ENCODE data around the gene C19orf47.

C19orf47 gene

DNA sequence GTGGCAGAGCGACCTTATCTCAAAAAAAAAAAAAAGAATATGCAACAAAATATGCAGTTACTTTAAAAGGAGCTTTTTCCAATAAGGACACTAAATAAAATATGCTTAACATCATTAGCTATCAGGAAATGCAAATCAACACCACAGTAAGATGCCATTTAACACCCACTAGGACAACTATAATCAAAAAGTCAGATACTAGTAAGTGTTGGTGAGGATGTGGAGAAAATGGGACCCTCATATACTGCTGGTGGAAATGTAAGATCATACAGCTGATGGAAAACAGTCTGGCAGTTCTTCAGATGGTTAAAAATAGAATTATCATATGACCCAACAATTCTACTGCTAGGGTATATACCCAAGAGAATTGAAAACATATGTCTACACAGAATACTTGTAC lies 38.5 kb downstream of the C19orf47 start:
- Histone ChIP-seq H3K36me3 (ENCODE audit: control insufficient read depth, insufficient read depth, low read length, severe bottlenecking) (no peaks in the 10 kb centered on the region), H3K9ac (ENCODE audit: low read length) (no peak overlapping the region), H3K4me3 (ENCODE audit: low read length) (no peak overlapping the region), H3K9me3 (ENCODE audit: control insufficient read depth, low read length) (no peaks in the 10 kb centered on the region), H3K4me1 (ENCODE audit: control insufficient read depth, insufficient read depth, low read length) (peaks cover 1% of the 10 kb centered on the region), H3K27me3 (replicated peaks; ENCODE audit: control insufficient read depth, insufficient read depth, low read length) (no peaks in the 10 kb centered on the region)
- DNase-seq (ENCODE audit: low read depth) = no peak

DNA sequence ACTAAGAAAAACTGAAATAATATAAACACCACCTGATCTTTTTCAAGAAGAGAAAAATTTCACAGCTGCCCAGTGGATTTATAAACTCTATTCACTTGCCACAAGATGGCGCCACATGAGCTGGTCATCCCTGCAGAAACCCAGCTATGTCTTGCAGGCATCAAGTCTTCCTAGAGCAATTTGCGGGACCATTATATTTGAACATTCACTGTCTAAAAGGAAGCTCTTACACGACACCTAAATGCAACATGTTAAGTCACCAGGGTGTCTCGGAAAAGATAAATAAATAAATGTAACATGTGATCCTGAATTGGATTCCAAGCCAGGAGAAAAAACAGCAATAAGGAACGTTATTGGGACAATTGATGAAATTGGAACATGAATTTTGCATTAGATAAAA lies 42.8 kb downstream of the C19orf47 start:
- H3K9ac ChIP-seq (ENCODE audit: low read length) = no peak overlapping the region
- H3K36me3 ChIP-seq (ENCODE audit: control insufficient read depth, insufficient read depth, low read length, severe bottlenecking) = no peaks in the 10 kb centered on the region
- no peaks in the 10 kb centered on the region for H3K9me3 ChIP-seq (ENCODE audit: control insufficient read depth, low read length)
- DNase-seq (ENCODE audit: low read depth) = peak; percentile 95
- H3K4me3 ChIP-seq (ENCODE audit: low read length) = no peak overlapping the region
- peaks cover 9% of the 10 kb centered on the region for H3K4me1 ChIP-seq (ENCODE audit: control insufficient read depth, insufficient read depth, low read length)
- no peaks in the 10 kb centered on the region for H3K27me3 ChIP-seq (replicated peaks; ENCODE audit: control insufficient read depth, insufficient read depth, low read length)

DNA sequence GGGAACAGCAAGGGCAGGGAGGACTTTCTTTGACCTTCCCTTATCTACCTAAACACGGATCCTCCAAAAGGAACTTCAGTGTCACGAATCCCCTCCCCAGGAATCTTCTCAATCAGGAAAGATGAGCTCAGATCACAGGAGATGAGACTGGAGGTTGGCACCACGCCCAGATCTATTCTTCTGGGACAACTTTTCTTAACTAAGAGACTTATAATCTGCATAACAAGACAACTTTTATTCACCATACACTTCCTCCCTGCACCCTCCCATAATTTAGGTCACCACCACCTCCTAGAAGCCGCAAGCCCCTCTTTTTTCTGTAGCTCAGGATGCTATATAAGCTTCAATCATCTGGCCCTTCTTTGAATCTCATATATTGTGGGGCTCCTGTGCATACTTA lies 43.9 kb downstream of the C19orf47 start:
- Histone ChIP-seq H3K4me1 (ENCODE audit: control insufficient read depth, insufficient read depth, low read length) (peaks cover 9% of the 10 kb centered on the region), H3K36me3 (ENCODE audit: control insufficient read depth, insufficient read depth, low read length, severe bottlenecking) (no peaks in the 10 kb centered on the region), H3K27me3 (replicated peaks; ENCODE audit: control insufficient read depth, insufficient read depth, low read length) (no peaks in the 10 kb centered on the region), H3K9ac (ENCODE audit: low read length) (no peak overlapping the region), H3K4me3 (ENCODE audit: low read length) (no peak overlapping the region), H3K9me3 (ENCODE audit: control insufficient read depth, low read length) (no peaks in the 10 kb centered on the region)
- no peak for DNase-seq (ENCODE audit: low read depth)

DNA sequence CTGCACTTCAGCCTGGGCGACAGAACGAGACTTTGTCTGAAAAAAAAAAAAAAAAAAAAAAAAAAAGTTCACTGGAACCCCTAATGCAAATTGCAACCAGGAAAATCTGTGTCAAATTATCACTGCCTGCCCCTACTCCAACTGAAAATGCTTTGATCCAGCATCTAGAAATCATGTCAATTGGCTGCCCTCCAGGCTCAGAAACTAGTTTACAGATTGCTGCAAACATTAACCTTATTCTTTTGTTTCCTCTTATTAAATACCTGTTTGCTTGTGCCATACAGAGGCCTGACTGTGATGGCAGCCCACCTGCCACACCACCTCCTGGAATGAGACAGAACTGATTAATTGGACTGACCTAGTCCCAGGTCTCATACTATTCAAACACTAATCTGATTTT lies 44.4 kb downstream of the C19orf47 start:
- Histone ChIP-seq H3K9ac (ENCODE audit: low read length) (no peak overlapping the region), H3K9me3 (ENCODE audit: control insufficient read depth, low read length) (no peaks in the 10 kb centered on the region), H3K36me3 (ENCODE audit: control insufficient read depth, insufficient read depth, low read length, severe bottlenecking) (no peaks in the 10 kb centered on the region), H3K4me3 (ENCODE audit: low read length) (no peak overlapping the region), H3K4me1 (ENCODE audit: control insufficient read depth, insufficient read depth, low read length) (peaks cover 9% of the 10 kb centered on the region), H3K27me3 (replicated peaks; ENCODE audit: control insufficient read depth, insufficient read depth, low read length) (no peaks in the 10 kb centered on the region)
- DNase-seq (ENCODE audit: low read depth) = no peak

DNA sequence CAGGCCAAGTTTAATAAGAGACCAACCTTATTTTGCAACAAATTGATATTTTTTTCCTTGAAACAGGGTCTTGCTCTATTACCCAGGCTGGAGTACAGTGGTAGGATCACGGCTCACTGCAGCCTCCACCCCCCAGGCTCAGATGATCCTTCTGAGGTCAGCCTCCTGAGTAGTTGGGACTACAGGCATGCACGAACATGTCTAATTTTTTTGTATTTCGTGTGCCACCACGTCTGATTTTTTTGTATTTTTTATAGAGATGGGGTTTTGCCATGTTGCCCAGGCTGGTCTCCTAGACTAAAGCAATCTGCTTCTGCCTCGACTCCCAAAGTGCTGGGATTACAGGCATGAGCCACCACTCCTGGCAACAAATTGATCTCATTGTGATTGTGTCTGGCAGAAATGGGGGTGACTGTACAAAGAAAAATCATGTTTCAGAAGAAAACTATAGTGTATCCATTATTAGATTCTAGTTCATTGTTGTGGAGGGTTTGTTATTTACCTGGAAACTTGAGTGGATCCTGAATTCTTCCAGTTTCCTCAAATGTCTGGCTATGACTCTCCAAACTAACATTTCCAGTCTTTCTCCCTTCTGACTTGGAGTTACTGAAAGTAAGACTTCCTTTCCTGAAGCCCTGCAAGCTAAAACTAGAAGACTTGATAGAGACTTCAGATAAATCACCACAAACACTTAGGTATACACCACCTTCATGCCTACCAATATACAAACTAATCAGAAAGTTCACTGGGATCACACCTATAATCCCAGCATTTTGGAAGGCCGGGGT lies 45.8 kb downstream of the C19orf47 start:
- no peaks in the 10 kb centered on the region for H3K9me3 ChIP-seq (ENCODE audit: control insufficient read depth, low read length)

DNA sequence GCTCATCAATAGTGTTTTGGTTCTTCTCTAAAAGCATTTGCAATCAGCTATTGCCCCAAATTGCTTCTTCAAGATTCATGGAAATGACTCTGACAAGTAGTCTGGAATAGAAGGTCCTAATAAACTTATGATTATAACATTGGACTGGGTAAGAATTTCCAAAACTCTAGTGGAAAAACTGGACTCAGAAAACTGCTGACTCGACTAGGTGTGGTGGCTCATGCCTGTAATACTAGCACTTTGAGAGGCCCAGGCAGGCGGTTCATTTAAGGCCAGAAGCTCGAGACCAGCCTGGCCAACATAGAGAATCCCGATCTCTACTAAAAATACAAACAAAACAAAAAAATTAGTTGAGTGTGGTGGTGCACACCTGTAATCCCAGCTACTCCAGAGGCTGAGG lies 47.5 kb downstream of the C19orf47 start:
- Histone ChIP-seq H3K4me1 (ENCODE audit: control insufficient read depth, insufficient read depth, low read length) (peaks cover 9% of the 10 kb centered on the region), H3K9me3 (ENCODE audit: control insufficient read depth, low read length) (no peaks in the 10 kb centered on the region), H3K4me3 (ENCODE audit: low read length) (no peak overlapping the region), H3K27me3 (replicated peaks; ENCODE audit: control insufficient read depth, insufficient read depth, low read length) (no peaks in the 10 kb centered on the region), H3K36me3 (ENCODE audit: control insufficient read depth, insufficient read depth, low read length, severe bottlenecking) (no peaks in the 10 kb centered on the region), H3K9ac (ENCODE audit: low read length) (no peak overlapping the region)
- DNase-seq (ENCODE audit: low read depth) = no peak

More for the DNA sequence above, 45.8 kb downstream of the C19orf47 start:
- H3K4me1 ChIP-seq (ENCODE audit: control insufficient read depth, insufficient read depth, low read length) = peaks cover 9% of the 10 kb centered on the region
- no peaks in the 10 kb centered on the region for H3K36me3 ChIP-seq (ENCODE audit: control insufficient read depth, insufficient read depth, low read length, severe bottlenecking)
- H3K4me3 ChIP-seq (ENCODE audit: low read length) = no peak overlapping the region
- DNase-seq (ENCODE audit: low read depth) = no peak
- H3K9ac ChIP-seq (ENCODE audit: low read length) = no peak overlapping the region
- H3K27me3 ChIP-seq (replicated peaks; ENCODE audit: control insufficient read depth, insufficient read depth, low read length) = no peaks in the 10 kb centered on the region

DNA sequence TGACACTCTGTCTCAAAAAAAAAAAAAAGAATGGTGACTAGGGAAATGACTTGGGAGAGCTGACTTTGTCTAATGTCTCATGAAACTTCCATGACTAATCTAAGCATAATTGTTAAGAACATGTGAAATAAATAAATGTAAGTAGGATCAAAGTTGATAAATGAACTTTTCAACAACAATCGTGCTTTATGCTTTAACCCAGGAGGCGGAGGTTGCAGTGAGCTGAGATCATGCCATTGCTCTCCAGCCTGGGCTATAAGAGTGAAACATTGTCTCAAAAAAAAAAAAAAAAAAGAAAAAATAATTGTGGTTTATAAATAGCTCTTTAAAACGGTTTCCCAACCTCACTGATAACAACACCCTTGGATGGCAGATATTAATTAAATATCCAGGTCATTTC lies 50.2 kb downstream of the C19orf47 start:
- Histone ChIP-seq H3K9me3 (ENCODE audit: control insufficient read depth, low read length) (no peaks in the 10 kb centered on the region), H3K36me3 (ENCODE audit: control insufficient read depth, insufficient read depth, low read length, severe bottlenecking) (no peaks in the 10 kb centered on the region), H3K4me3 (ENCODE audit: low read length) (no peak overlapping the region), H3K4me1 (ENCODE audit: control insufficient read depth, insufficient read depth, low read length) (no peaks in the 10 kb centered on the region), H3K9ac (ENCODE audit: low read length) (no peak overlapping the region), H3K27me3 (replicated peaks; ENCODE audit: control insufficient read depth, insufficient read depth, low read length) (no peaks in the 10 kb centered on the region)
- DNase-seq (ENCODE audit: low read depth) = no peak

DNA sequence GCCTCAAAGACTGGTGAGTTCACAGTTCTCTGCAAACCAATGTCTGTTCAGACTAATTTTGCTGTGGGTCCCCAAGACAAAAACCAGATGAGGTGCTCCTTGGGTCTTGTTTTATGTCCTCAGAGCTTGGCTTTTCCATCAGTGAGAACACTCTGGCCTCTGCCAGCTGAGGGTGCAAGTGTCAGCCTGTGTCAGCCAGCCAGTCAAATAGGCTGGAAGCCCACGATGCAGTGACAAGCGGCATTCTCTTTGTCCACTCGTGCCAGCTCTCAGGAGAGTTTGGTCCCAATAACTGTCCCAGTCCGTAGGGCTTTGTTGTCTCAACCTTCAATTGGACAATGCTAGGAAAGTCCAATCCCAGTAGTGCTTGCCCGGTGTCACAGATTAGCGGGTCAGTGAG lies 53.6 kb downstream of the C19orf47 start:
- no peaks in the 10 kb centered on the region for H3K27me3 ChIP-seq (replicated peaks; ENCODE audit: control insufficient read depth, insufficient read depth, low read length)
- H3K4me3 ChIP-seq (ENCODE audit: low read length) = no peak overlapping the region
- H3K4me1 ChIP-seq (ENCODE audit: control insufficient read depth, insufficient read depth, low read length) = no peaks in the 10 kb centered on the region
- no peaks in the 10 kb centered on the region for H3K9me3 ChIP-seq (ENCODE audit: control insufficient read depth, low read length)
- DNase-seq (ENCODE audit: low read depth) = no peak
- H3K9ac ChIP-seq (ENCODE audit: low read length) = no peak overlapping the region
- no peaks in the 10 kb centered on the region for H3K36me3 ChIP-seq (ENCODE audit: control insufficient read depth, insufficient read depth, low read length, severe bottlenecking)

DNA sequence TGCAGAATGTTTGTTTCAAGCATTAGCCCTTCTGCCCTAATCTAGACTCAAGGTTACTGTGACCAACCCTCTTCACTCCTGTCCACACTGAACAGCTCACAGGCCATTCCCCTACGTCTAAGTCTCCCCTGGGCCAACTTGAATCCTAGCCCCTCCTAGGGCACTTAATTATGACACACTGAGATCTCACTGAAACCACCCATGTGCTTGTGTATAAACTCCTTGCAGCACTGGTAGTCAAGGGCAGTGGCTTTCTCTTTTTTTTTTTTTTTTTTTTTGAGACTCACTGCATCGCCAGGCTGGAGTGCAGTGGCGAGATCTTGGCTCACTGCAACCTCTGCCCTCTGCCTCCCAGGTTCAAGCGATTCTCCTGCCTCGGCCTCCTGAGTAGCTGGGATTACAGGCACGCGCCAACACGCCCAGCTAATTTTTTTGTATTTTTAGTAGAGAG lies 61.2 kb downstream of the C19orf47 start:
- DNase-seq (ENCODE audit: low read depth) = no peak
- Histone ChIP-seq H3K4me3 (ENCODE audit: low read length) (peak overlapping the region; percentile 81), H3K36me3 (ENCODE audit: control insufficient read depth, insufficient read depth, low read length, severe bottlenecking) (no peaks in the 10 kb centered on the region), H3K9ac (ENCODE audit: low read length) (peak overlapping the region; percentile 90), H3K4me1 (ENCODE audit: control insufficient read depth, insufficient read depth, low read length) (peaks cover 38% of the 10 kb centered on the region), H3K9me3 (ENCODE audit: control insufficient read depth, low read length) (no peaks in the 10 kb centered on the region), H3K27me3 (replicated peaks; ENCODE audit: control insufficient read depth, insufficient read depth, low read length) (no peaks in the 10 kb centered on the region)

DNA sequence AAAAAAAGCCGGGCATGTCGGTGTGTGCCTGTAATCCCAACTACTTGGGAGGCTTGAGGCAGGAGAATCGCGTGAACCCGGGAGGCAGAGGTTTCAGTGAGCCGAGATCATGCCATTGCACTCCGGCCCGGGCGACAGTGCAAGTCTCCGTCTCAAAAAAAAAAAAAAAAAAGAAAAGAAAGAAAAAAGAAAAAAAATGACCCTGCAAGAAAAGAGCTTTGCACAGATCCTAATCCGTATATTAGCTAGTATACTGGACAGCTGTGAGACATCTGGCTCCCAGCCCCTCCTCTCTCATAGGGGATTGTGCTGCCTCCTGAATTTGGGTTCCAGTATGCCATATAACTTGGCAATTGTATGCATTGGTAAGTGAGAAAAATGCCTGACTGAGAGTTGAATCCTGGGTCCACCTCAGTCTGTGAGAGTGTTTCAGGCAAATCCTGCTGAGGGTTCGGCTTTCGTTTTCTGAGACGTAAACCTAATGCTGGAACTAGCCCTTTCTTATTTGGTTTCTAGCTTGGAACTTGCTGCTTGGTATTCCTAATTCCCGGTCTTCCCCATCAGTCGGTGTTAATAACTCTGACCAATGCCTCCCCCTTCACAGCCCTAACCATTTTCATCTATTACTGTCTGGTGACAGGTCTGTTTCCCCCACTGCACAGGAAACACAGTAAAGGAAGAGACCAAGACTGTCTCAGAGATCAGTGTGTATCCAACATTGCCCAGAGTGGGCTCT lies 61.8 kb downstream of the C19orf47 start:
- peak overlapping the region; percentile 81 for H3K4me3 ChIP-seq (ENCODE audit: low read length)
- no peak for DNase-seq (ENCODE audit: low read depth)
- no peaks in the 10 kb centered on the region for H3K36me3 ChIP-seq (ENCODE audit: control insufficient read depth, insufficient read depth, low read length, severe bottlenecking)
- no peaks in the 10 kb centered on the region for H3K27me3 ChIP-seq (replicated peaks; ENCODE audit: control insufficient read depth, insufficient read depth, low read length)
- H3K9me3 ChIP-seq (ENCODE audit: control insufficient read depth, low read length) = no peaks in the 10 kb centered on the region
- peak overlapping the region; percentile 90 for H3K9ac ChIP-seq (ENCODE audit: low read length)
- peaks cover 44% of the 10 kb centered on the region for H3K4me1 ChIP-seq (ENCODE audit: control insufficient read depth, insufficient read depth, low read length)

DNA sequence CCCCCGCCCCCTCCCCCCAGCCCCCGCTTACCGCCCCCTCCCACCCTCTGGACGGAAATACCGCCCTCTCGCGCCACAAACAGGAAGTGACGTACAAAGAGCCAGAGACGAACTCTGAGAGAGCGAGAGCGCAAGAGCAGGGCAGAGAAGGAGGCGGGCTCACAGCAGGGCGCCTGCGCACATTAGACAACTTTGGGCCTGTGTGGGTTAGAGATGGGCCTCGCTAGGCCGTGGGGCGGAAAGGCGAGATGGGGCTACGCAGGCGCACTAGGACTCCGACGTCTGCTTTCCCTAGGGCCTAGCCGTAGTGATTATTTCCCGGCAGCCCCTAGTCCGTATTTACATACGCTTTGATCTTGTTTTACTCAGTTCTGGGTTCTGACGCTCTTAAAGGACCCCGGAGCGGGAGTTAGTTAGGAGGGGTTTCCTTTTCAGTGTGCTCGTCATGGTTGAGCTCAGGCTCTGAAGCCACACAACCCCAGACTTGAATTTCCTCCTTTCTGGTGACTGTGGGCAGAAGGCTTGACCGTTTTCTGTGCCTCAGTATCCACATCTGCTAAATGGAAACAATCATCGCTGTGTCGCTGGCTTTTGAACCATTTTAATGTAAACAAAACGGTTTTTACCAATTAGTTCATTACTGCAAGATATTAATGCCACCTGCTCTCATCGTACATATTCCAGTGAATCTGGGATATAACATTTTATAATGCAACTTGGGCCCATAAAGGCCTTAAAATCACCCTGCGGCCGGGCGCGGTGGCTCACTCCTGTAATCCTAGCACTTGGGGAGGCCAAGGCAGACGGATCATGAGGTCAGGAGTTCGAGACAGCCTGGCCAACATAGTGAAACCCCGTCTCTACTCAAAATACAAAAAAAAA lies 62.6 kb downstream of the C19orf47 start:
- Histone ChIP-seq H3K36me3 (ENCODE audit: control insufficient read depth, insufficient read depth, low read length, severe bottlenecking) (no peaks in the 10 kb centered on the region), H3K4me3 (ENCODE audit: low read length) (peak overlapping the region; percentile 94), H3K9ac (ENCODE audit: low read length) (peak overlapping the region; percentile 96), H3K27me3 (replicated peaks; ENCODE audit: control insufficient read depth, insufficient read depth, low read length) (no peaks in the 10 kb centered on the region), H3K9me3 (ENCODE audit: control insufficient read depth, low read length) (no peaks in the 10 kb centered on the region), H3K4me1 (ENCODE audit: control insufficient read depth, insufficient read depth, low read length) (peaks cover 52% of the 10 kb centered on the region)
- peak; percentile 100 for DNase-seq (ENCODE audit: low read depth)
